B cell (primary cell): ENCODE results near the gene SPEG. TPM values are rescaled to one million over a fixed set of nuclear protein-coding genes. Genes with fewer than 3 reads are reported as not detected.

Experiments
- ATAC-seq: fragments of 200-7000 bp; cut with Tn5 transposase; one replicate; pipeline ENCODE4 v1.10.0; 2021; ENCODE audit warnings: low read depth, mild to moderate bottlenecking, moderate number of reproducible peaks, moderate library complexity
- CTCF ChIA-PET: fragments of 350-600 bp; sonication (Branson Sonifier 250); formaldehyde crosslinking; loops from one replicate; lab custom pipeline; 2021; ENCODE audit warnings: antibody characterized with exemption, inconsistent platforms; lab: Charles Lee
- POLR2A ChIA-PET: fragments of 350-600 bp; sonication (Branson Sonifier 250); formaldehyde crosslinking; loops from one replicate; lab custom pipeline; 2021; ENCODE audit warnings: antibody characterized with exemption; lab: Charles Lee
- DNase-seq: peaks from one replicate; pipeline ENCODE4 v3.0.0; 2013
- H2AFZ ChIP-seq: 2 replicates; pipeline ENCODE4 v1.6.1; 2012; ENCODE audit warnings: mild to moderate bottlenecking, low read depth, low read length; ENCODE audit not compliant: insufficient read depth, poor library complexity, severe bottlenecking
- H3K27ac ChIP-seq, 2 donors: 1 replicate in 1 of 2; 2 replicates in 1 of 2; pipeline ENCODE4 v1.5.1; 2012 to 2013; ENCODE audit warnings: low read length in 2 of 2, mild to moderate bottlenecking in 2 of 2, moderate library complexity in 1 of 2
- H3K27me3 ChIP-seq, 4 experiments: fragments of 200-600 bp in 1 of 4; sonication (generic) in 1 of 4; replicated peaks in 1 of 4; 1 replicate in 2 of 4; 2 replicates in 2 of 4; pipeline versions ENCODE4 v1.6.1 to v1.7.0; 2013 to 2016; ENCODE audit warnings: low read length in 3 of 4, mild to moderate bottlenecking in 2 of 4, mixed read lengths in 1 of 4, moderate library complexity in 1 of 4; ENCODE audit not compliant: insufficient read depth in 4 of 4, control insufficient read depth in 3 of 4; ENCODE audit errors: control extremely low read depth in 1 of 4
- H3K36me3 ChIP-seq, 2 experiments: replicated peaks in 1 of 2; 1 replicate in 1 of 2; 2 replicates in 1 of 2; pipeline versions ENCODE4 v1.6.1 to v1.7.1; 2013; ENCODE audit warnings: low read length in 1 of 2; ENCODE audit not compliant: insufficient read depth in 2 of 2, control insufficient read depth in 1 of 2; ENCODE audit errors: control extremely low read depth in 1 of 2, extremely low read depth in 1 of 2
- H3K4me1 ChIP-seq, 2 donors: fragments of 200-600 bp in 1 of 2; sonication (generic) in 1 of 2; 1 replicate in 1 of 2; 2 replicates in 1 of 2; pipeline versions ENCODE4 v1.5.1 to v1.6.1; 2013 to 2017; ENCODE audit warnings: low read length in 2 of 2; ENCODE audit not compliant: control insufficient read depth in 2 of 2, insufficient read depth in 2 of 2
- H3K4me2 ChIP-seq: replicated peaks from 2 replicates; pipeline ENCODE3; 2012; ENCODE audit warnings: mild to moderate bottlenecking, low read depth, low read length; ENCODE audit not compliant: poor library complexity, severe bottlenecking
- H3K4me3 ChIP-seq, 5 experiments: fragments of 200-600 bp in 1 of 5; sonication (generic) in 1 of 5; 1 replicate in 3 of 5; 2 replicates in 2 of 5; pipeline versions ENCODE4 v1.5.1 to v1.7.0; 2011 to 2016; ENCODE audit warnings: low read length in 4 of 5, mild to moderate bottlenecking in 4 of 5, low read depth in 2 of 5, control low read depth in 1 of 5, moderate library complexity in 1 of 5; ENCODE audit not compliant: insufficient read depth in 1 of 5; ENCODE audit errors: control extremely low read depth in 1 of 5, extremely low read depth in 1 of 5
- H3K79me2 ChIP-seq: fragments of 200-600 bp; sonication (generic); one replicate; pipeline ENCODE4 v1.6.0; 2016; ENCODE audit warnings: low read length; ENCODE audit not compliant: control insufficient read depth, insufficient read depth
- H3K9ac ChIP-seq: fragments of 200-600 bp; sonication (generic); 2 replicates; pipeline ENCODE4 v1.6.1; 2017; ENCODE audit warnings: mild to moderate bottlenecking, low read length, moderate library complexity
- H3K9me3 ChIP-seq, 3 donors: one replicate each; pipeline versions ENCODE4 v1.6.1 to v1.7.1; 2013; ENCODE audit warnings: low read length in 2 of 3; ENCODE audit not compliant: control insufficient read depth in 2 of 3, insufficient read depth in 1 of 3; ENCODE audit errors: control extremely low read depth in 1 of 3
- H4K20me1 ChIP-seq: 2 replicates; pipeline ENCODE4 v1.6.0; 2012; ENCODE audit warnings: mild to moderate bottlenecking, low read length; ENCODE audit not compliant: insufficient read depth, control insufficient read depth, poor library complexity, severe bottlenecking
- H3K27ac Mint-ChIP-seq: one replicate; pipeline ENCODE4 v1.8.0; 2021; ENCODE audit warnings: mixed read lengths
- H3K27me3 Mint-ChIP-seq: one replicate; pipeline ENCODE4 v1.8.0; 2021; ENCODE audit warnings: mixed read lengths
- H3K4me1 Mint-ChIP-seq: one replicate; pipeline ENCODE4 v1.8.0; 2021; ENCODE audit warnings: mixed read lengths
- H3K4me3 Mint-ChIP-seq: one replicate; pipeline ENCODE4 v1.8.0; 2021; ENCODE audit warnings: mixed read lengths
- H3K9me3 Mint-ChIP-seq: one replicate; pipeline ENCODE4 v1.8.0; 2022; ENCODE audit warnings: mixed read lengths; ENCODE audit not compliant: insufficient read depth
- CTCF ChIP-seq: fragments of 200-600 bp; IDR thresholded peaks from one replicate; pipeline ENCODE4 v1.8.0; 2022; ENCODE audit warnings: antibody characterized with exemption, mild to moderate bottlenecking
- WGBS: methylation state at CpG from one replicate; pipeline ENCODE4 v1.1.5; 2013; ENCODE audit warnings: missing lambda C conversion rate; ENCODE audit not compliant: insufficient coverage; 5-methylcytosine and 5-hydroxymethylcytosine counted together
- intact Hi-C: fragments of 100-400 bp; cut with micrococcal nuclease; formaldehyde crosslinking; loops from one replicate; pipeline ENCODE4 v1.10.0; 2022
- polyA plus RNA-seq: library from polyadenylated mRNA; depleted of rRNA; stranded (reverse); fragments of >200 nt; gene quantifications from 2 replicates; pipeline ENCODE4 v1.2.3, GENCODE V29; 2012
- total RNA-seq, 2 donors: library from RNA; stranded (reverse); fragments of 120-200 nt in 1 of 2; gene quantifications; 1 replicate in 1 of 2; 2 replicates in 1 of 2; pipeline versions ENCODE4 v1.2.3 to v1.2.4, GENCODE V29; 2013 to 2022

Gene SPEG
- total and polyA plus RNA-seq, 2 donors (not counting 1 experiment from before 2014, with no cell fraction given) = 0.03 to 0.74 TPM

GRCh38 chr2:219483451-219484342, 49.1 kb downstream of the SPEG start:
- H3K4me3 ChIP-seq = peak overlapping the region in 4 of 5 experiments; percentile 4 to 37 (median 27)

More at GRCh38 chr2:219483451-219484342, 49.1 kb downstream of the SPEG start:
- H3K9ac ChIP-seq = peak overlapping the region; percentile 35
- 17% methylated on average over 58 of the region's 58 CpGs for whole genome bisulfite sequencing
- DNase-seq = peak; percentile 15
- peak overlapping the region; percentile 79 for H3K4me2 ChIP-seq
- H2AFZ ChIP-seq = peak overlapping the region; percentile 70
- intact Hi-C loops = no loop called here
- Mint-ChIP-seq H3K4me1 (peaks cover 10% of the 10 kb centered on the region), H3K4me3 (peak overlapping the region; percentile 65), H3K27ac (no peak overlapping the region), H3K9me3 (no peaks in the 10 kb centered on the region), H3K27me3 (peaks cover 63% of the 10 kb centered on the region)
- no peaks in the 10 kb centered on the region for H3K79me2 ChIP-seq
- H3K27me3 ChIP-seq = peaks cover 0 to 60% (median 19%) of the 10 kb centered on the region in 4 experiments
- H4K20me1 ChIP-seq = no peaks in the 10 kb centered on the region
- CTCF ChIA-PET = interaction anchor here (1.4 kb wide), 1 partner anchor 46 kb away, joined by 5 read pairs; no protein-coding TSS in a partner anchor
- H3K9me3 ChIP-seq = peaks cover 0 to 3% (median 0%) of the 10 kb centered on the region in 3 donors
- H3K36me3 ChIP-seq = no peaks in the 10 kb centered on the region
- peaks cover 7 to 16% of the 10 kb centered on the region in 2 donors for H3K4me1 ChIP-seq
- no peak for TF ChIP-seq CTCF
- ATAC-seq = peak; percentile 28
- POLR2A ChIA-PET = no interaction called here
- no peak overlapping the region for H3K27ac ChIP-seq
